Stomach (tissue), 19 donors: ENCODE data around the gene BCO1. TPM values are rescaled to one million over a fixed set of nuclear protein-coding genes. Genes with fewer than 3 reads are reported as not detected.

Experiments used
- DNase-seq, 2 donors: peaks; one replicate each; pipeline versions ENCODE4 v3.0.0 to v3.0.0-alpha.2; 2013 to 2019
- H3K27ac ChIP-seq, 5 donors: fragments of 200-600 bp in 4 of 5; sonication (generic) in 4 of 5; one replicate each; pipeline ENCODE4 v1.5.1; 2013 to 2019; ENCODE audit warnings: mild to moderate bottlenecking in 1 of 5, moderate library complexity in 1 of 5
- H3K27me3 ChIP-seq, 3 donors: fragments of 200-600 bp; sonication (generic); one replicate each; pipeline ENCODE4 v1.5.1; 2017 to 2019; ENCODE audit warnings: mixed run types in 1 of 3
- H3K36me3 ChIP-seq, 4 donors: fragments of 200-600 bp; sonication (generic); 1 replicate in 3 of 4; 2 replicates in 1 of 4; pipeline ENCODE4 v1.5.1; 2016 to 2019
- H3K4me1 ChIP-seq, 4 donors: fragments of 200-600 bp; sonication (generic); one replicate each; pipeline ENCODE4 v1.5.1; 2016 to 2019
- H3K4me3 ChIP-seq, 4 donors: fragments of 200-600 bp; sonication (generic) in 3 of 4; one replicate each; pipeline ENCODE4 v1.5.1; 2016 to 2019; ENCODE audit warnings: mild to moderate bottlenecking in 1 of 4
- H3K9me3 ChIP-seq, 4 donors: fragments of 200-600 bp; sonication (generic); one replicate each; pipeline ENCODE4 v1.5.1; 2016 to 2019
- CTCF ChIP-seq, 7 experiments: fragments of 450-650 bp in 4 of 7; fragments of 200-600 bp in 3 of 7; sonication (generic) in 3 of 7; IDR thresholded peaks; one replicate each; pipeline ENCODE4 v1.5.1; 2016 to 2019; ENCODE audit warnings: antibody characterized with exemption in 7 of 7, control low read depth in 2 of 7, mild to moderate bottlenecking in 1 of 7
- EP300 ChIP-seq: sonication (generic); formaldehyde crosslinking; IDR thresholded peaks from one replicate; pipeline ENCODE4 v1.6.1; 2017; ENCODE audit warnings: antibody characterized with exemption
- POLR2A ChIP-seq, 4 donors: fragments of 450-650 bp; IDR thresholded peaks; one replicate each; pipeline ENCODE4 v1.6.1; 2016; ENCODE audit warnings: antibody characterized with exemption in 4 of 4, control low read depth in 2 of 4, mild to moderate bottlenecking in 1 of 4, moderate library complexity in 1 of 4
- POLR2AphosphoS5 ChIP-seq, 3 donors: sonication (generic); formaldehyde crosslinking; IDR thresholded peaks; one replicate each; pipeline ENCODE4 v1.6.1; 2016; ENCODE audit warnings: antibody characterized with exemption in 3 of 3
- WGBS, 5 donors: extraction: QIAGEN DNeasy Blood & Tissue Kit in 3 of 5; methylation state at CpG; one replicate each; pipeline versions ENCODE4 v1.1.5 to v1.1.7; 2013 to 2018; 5-methylcytosine and 5-hydroxymethylcytosine counted together
- intact Hi-C: fragments of 100-400 bp; cut with DNase I; formaldehyde crosslinking; loops from one replicate; pipeline ENCODE4 v1.15.1; 2023; ENCODE audit warnings: low total_unique reads
- long read RNA-seq, 10 donors: transcript quantifications; one replicate each; lab custom pipeline, GENCODE V29; 2026
- polyA plus RNA-seq, 3 donors: library from polyadenylated mRNA; stranded (reverse); fragments of 200-250 nt; gene quantifications; one replicate each; pipeline ENCODE4 v1.2.3, GENCODE V29; 2013
- total RNA-seq, 5 donors: library from RNA; depleted of rRNA; stranded (reverse); fragments of >200 nt; gene quantifications; one replicate each; pipeline versions ENCODE4 v1.1.0 to v1.2.3, GENCODE V29; 2014 to 2016
- donor health status: healthy with polysubstance abuse.
- donor health status: Bipolar disorder and iron deficiency.
- donor health status: healthy.

Gene BCO1
- total RNA-seq (1 to 10 TPM in 2 of 5 donors, not detected in 3; 2.2 to 5.8 TPM), polyA plus RNA-seq (1 to 10 TPM in 1 of 3 donors, under 1 TPM in 2; 0.38 to 2.1 (median 0.44) TPM)
- long read RNA-seq, donor 1 = 0 reads
- long read RNA-seq, donor 2, partial matches to known transcripts = 0 of 1 reads
- long read RNA-seq, donor 2, other reads (novel, unspliced or antisense) = 0 of 1 reads
- long read RNA-seq, donor 3, partial matches to known transcripts = 0 of 1 reads
- long read RNA-seq, donor 3, other reads (novel, unspliced or antisense) = 0 of 1 reads
- long read RNA-seq, donor 4 = 0 reads
- long read RNA-seq, donor 5 = 0 reads
- long read RNA-seq, donor 6, partial matches to known transcripts = 0 of 1 reads
- long read RNA-seq, donor 6, other reads (novel, unspliced or antisense) = 0 of 1 reads
- long read RNA-seq, donor 7, partial matches to known transcripts = 0 of 1 reads
- long read RNA-seq, donor 7, other reads (novel, unspliced or antisense) = 0 of 1 reads
- long read RNA-seq, donor 8 = 0 reads
- long read RNA-seq, donor 9 = 0 reads
- long read RNA-seq, donor 10 = 0 reads

- WGBS, 5 donors = 5 to 13% (median 6%) methylated on average over 10 of the region's 10 CpGs
- intact Hi-C loops = no loop called here
- no peaks in the 10 kb centered on the region for H3K9me3 ChIP-seq
- no peak for TF ChIP-seq POLR2A (IDR thresholded peaks at IDR 0.05)
- no peak for TF ChIP-seq CTCF (IDR thresholded peaks at IDR 0.05)
- no peak for TF ChIP-seq EP300
- TF ChIP-seq POLR2AphosphoS5 (IDR thresholded peaks at IDR 0.05) = peak in 1 of 3 donors; percentile 35
- peak within 1 kb of the TSS; percentile 79 to 85 (median 82) for H3K27ac ChIP-seq
- no peaks in the 10 kb centered on the region for H3K36me3 ChIP-seq
- peaks cover 9 to 29% (median 20%) of the 10 kb centered on the region in 4 donors for H3K4me1 ChIP-seq
- DNase-seq = peak; percentile 56 to 72
- H3K4me3 ChIP-seq = peak within 1 kb of the TSS; percentile 31 to 44 (median 35)
- H3K27me3 ChIP-seq = no peaks in the 10 kb centered on the region
Measured at GRCh38 chr16:81238296-81239011, at the start of gene BCO1. Gene BCO1 (plus strand): TSS chr16:81238689. CDS start chr16:81238909, 220 bp downstream.

- Histone ChIP-seq H3K4me3 (no peak overlapping the region), H3K27me3 (no peaks in the 10 kb centered on the region), H3K27ac (peak overlapping the region in 2 of 5 donors; percentile 44 to 59), H3K9me3 (no peaks in the 10 kb centered on the region), H3K4me1 (peaks cover 0 to 16% (median 10%) of the 10 kb centered on the region in 4 donors), H3K36me3 (no peaks in the 10 kb centered on the region)
- TF ChIP-seq POLR2A (IDR thresholded peaks at IDR 0.05) (no peak), POLR2AphosphoS5 (IDR thresholded peaks at IDR 0.05) (no peak), CTCF (IDR thresholded peaks at IDR 0.05) (no peak), EP300 (no peak)
- DNase-seq = peak; percentile 69 to 73
- intact Hi-C loops = no loop called here
- WGBS, 5 donors = 17 to 49% (median 30%) methylated on average over 11 to 15 of the region's 15 CpGs
Measured at GRCh38 chr16:81189100-81189664, 49.3 kb upstream of the BCO1 start.

GRCh38 chr16:81190667-81191066, 47.8 kb upstream of the BCO1 start:
- H3K27me3 ChIP-seq = peaks cover 0 to 1% (median 0%) of the 10 kb centered on the region in 3 donors
- 45 to 59% (median 54%) methylated on average over 3 of the region's 3 CpGs for WGBS, 5 donors
- no peak for DNase-seq
- no peak overlapping the region for H3K4me3 ChIP-seq
- no peaks in the 10 kb centered on the region for H3K36me3 ChIP-seq
- TF ChIP-seq POLR2A (IDR thresholded peaks at IDR 0.05) = no peak
- no peak for TF ChIP-seq CTCF (IDR thresholded peaks at IDR 0.05)
- TF ChIP-seq EP300 = no peak
- no peak for TF ChIP-seq POLR2AphosphoS5 (IDR thresholded peaks at IDR 0.05)
- peaks cover 0 to 16% (median 10%) of the 10 kb centered on the region in 4 donors for H3K4me1 ChIP-seq
- intact Hi-C loops = no loop called here
- H3K9me3 ChIP-seq = no peaks in the 10 kb centered on the region
- no peak overlapping the region for H3K27ac ChIP-seq
